Measurements from ENCODE around the gene EIF4E1B. TPM values are rescaled to one million over a fixed set of nuclear protein-coding genes. Genes with fewer than 3 reads are reported as not detected.

Gene EIF4E1B
- total RNA-seq, 1 donor = not detected

GRCh38 chr5:176660860-176661641 lies 30.6 kb downstream of the EIF4E1B start:
- peak; percentile 80 to 87 (median 86) for DNase-seq (ENCODE audit: low read depth in 2 of 3, low spot score in 2 of 3)

- DNase-seq (ENCODE audit: low read depth in 2 of 3, low spot score in 2 of 3) = no peak
These were observed 31.2 kb downstream of the EIF4E1B start for GRCh38 chr5:176661676-176662075.

- no peak for DNase-seq (ENCODE audit: low read depth in 2 of 3, low spot score in 2 of 3)
These were observed 32.2 kb downstream of the EIF4E1B start for GRCh38 chr5:176662371-176663333.

GRCh38 chr5:176663566-176663965 lies 33.1 kb downstream of the EIF4E1B start:
- no peak for DNase-seq (ENCODE audit: low read depth in 2 of 3, low spot score in 2 of 3)

- DNase-seq (ENCODE audit: low read depth in 2 of 3, low spot score in 2 of 3) = no peak
These were observed 34.0 kb downstream of the EIF4E1B start for GRCh38 chr5:176664479-176664878.

- no peak for DNase-seq (ENCODE audit: low read depth in 2 of 3, low spot score in 2 of 3)
These were observed 34.4 kb downstream of the EIF4E1B start for GRCh38 chr5:176664886-176665285.

- no peak for DNase-seq (ENCODE audit: low read depth in 2 of 3, low spot score in 2 of 3)
These were observed 35.0 kb downstream of the EIF4E1B start for GRCh38 chr5:176665517-176665916.

- no peak for DNase-seq (ENCODE audit: low read depth in 2 of 3, low spot score in 2 of 3)
These were observed 37.2 kb downstream of the EIF4E1B start for GRCh38 chr5:176667637-176668036.

- no peak for DNase-seq (ENCODE audit: low read depth in 2 of 3, low spot score in 2 of 3)
These were observed 40.0 kb downstream of the EIF4E1B start for GRCh38 chr5:176670449-176670848.

GRCh38 chr5:176671399-176671798 lies 40.9 kb downstream of the EIF4E1B start:
- no peak for DNase-seq (ENCODE audit: low read depth in 2 of 3, low spot score in 2 of 3)

GRCh38 chr5:176671890-176672747 lies 41.6 kb downstream of the EIF4E1B start:
- no peak for DNase-seq (ENCODE audit: low read depth in 2 of 3, low spot score in 2 of 3)

- no peak for DNase-seq (ENCODE audit: low read depth in 2 of 3, low spot score in 2 of 3)
These were observed 43.4 kb downstream of the EIF4E1B start for GRCh38 chr5:176673651-176674583.

- DNase-seq (ENCODE audit: low read depth in 2 of 3, low spot score in 2 of 3) = no peak
These were observed 44.3 kb downstream of the EIF4E1B start for GRCh38 chr5:176674799-176675198.

- DNase-seq (ENCODE audit: low read depth in 2 of 3, low spot score in 2 of 3) = no peak
These were observed 45.3 kb downstream of the EIF4E1B start for GRCh38 chr5:176675676-176676360.

GRCh38 chr5:176676361-176676824 lies 45.9 kb downstream of the EIF4E1B start:
- DNase-seq (ENCODE audit: low read depth in 2 of 3, low spot score in 2 of 3) = no peak

GRCh38 chr5:176677209-176677939 lies 46.9 kb downstream of the EIF4E1B start:
- DNase-seq (ENCODE audit: low read depth in 2 of 3, low spot score in 2 of 3) = no peak

GRCh38 chr5:176678584-176678983 lies 48.1 kb downstream of the EIF4E1B start:
- no peak for DNase-seq (ENCODE audit: low read depth in 2 of 3, low spot score in 2 of 3)

Measured in hematopoietic multipotent progenitor cell (in vitro differentiated cells).